Activated gamma-delta T cell treated with Interleukin-2 at 50 U/mL for 16 hours (primary cell): ENCODE measurements around the gene WNT5A.

Experiments
- DNase-seq: peaks from one replicate; pipeline ENCODE4 v3.0.0-alpha.2; 2020

WNT5A gene

GRCh38 chr3:55480911-55481743, 6.0 kb downstream of the WNT5A start:
- no peak for DNase-seq

GRCh38 chr3:55477306-55478303, 9.5 kb downstream of the WNT5A start:
- no peak for DNase-seq

- no peak for DNase-seq
Measured at GRCh38 chr3:55476515-55476914, 10.6 kb downstream of the WNT5A start.

- no peak for DNase-seq
Measured at GRCh38 chr3:55474213-55474632, 12.9 kb downstream of the WNT5A start.

- DNase-seq: no peak
Measured at GRCh38 chr3:55473788-55474187, 13.3 kb downstream of the WNT5A start.

- DNase-seq: no peak
Measured at GRCh38 chr3:55471522-55472280, 15.4 kb downstream of the WNT5A start.

GRCh38 chr3:55471084-55471483, 16.0 kb downstream of the WNT5A start:
- no peak for DNase-seq

- DNase-seq: no peak
Measured at GRCh38 chr3:55469957-55470526, 17.1 kb downstream of the WNT5A start.

- no peak for DNase-seq
Measured at GRCh38 chr3:55468251-55468650, 18.9 kb downstream of the WNT5A start.

- no peak for DNase-seq
Measured at GRCh38 chr3:55467099-55467498, 20.0 kb downstream of the WNT5A start.

GRCh38 chr3:55466526-55466925, 20.6 kb downstream of the WNT5A start:
- DNase-seq: no peak

- no peak for DNase-seq
Measured at GRCh38 chr3:55461896-55462295, 25.2 kb downstream of the WNT5A start.

GRCh38 chr3:55459838-55460237, 27.3 kb downstream of the WNT5A start:
- no peak for DNase-seq

GRCh38 chr3:55458181-55458790, 28.8 kb downstream of the WNT5A start:
- DNase-seq: no peak

- no peak for DNase-seq
Measured at GRCh38 chr3:55455915-55456314, 31.2 kb downstream of the WNT5A start.

GRCh38 chr3:55454611-55455010, 32.5 kb downstream of the WNT5A start:
- no peak for DNase-seq

- DNase-seq: no peak
Measured at GRCh38 chr3:55453886-55454496, 33.1 kb downstream of the WNT5A start.

- DNase-seq: no peak
Measured at GRCh38 chr3:55452886-55453285, 34.2 kb downstream of the WNT5A start.

GRCh38 chr3:55449527-55449926, 37.6 kb downstream of the WNT5A start:
- no peak for DNase-seq

- no peak for DNase-seq
Measured at GRCh38 chr3:55446850-55447249, 40.3 kb downstream of the WNT5A start.

GRCh38 chr3:55445551-55445950, 41.6 kb downstream of the WNT5A start:
- DNase-seq: no peak

- no peak for DNase-seq
Measured at GRCh38 chr3:55443346-55443745, 43.8 kb downstream of the WNT5A start.
